CD1c-positive myeloid dendritic cell (primary cell): ENCODE results near the gene NCEH1.

ENCODE experiments used
- DNase-seq: peaks from one replicate; pipeline ENCODE4 v3.0.0-alpha.2; 2016; ENCODE audit errors: extremely low spot score

Gene NCEH1

DNA sequence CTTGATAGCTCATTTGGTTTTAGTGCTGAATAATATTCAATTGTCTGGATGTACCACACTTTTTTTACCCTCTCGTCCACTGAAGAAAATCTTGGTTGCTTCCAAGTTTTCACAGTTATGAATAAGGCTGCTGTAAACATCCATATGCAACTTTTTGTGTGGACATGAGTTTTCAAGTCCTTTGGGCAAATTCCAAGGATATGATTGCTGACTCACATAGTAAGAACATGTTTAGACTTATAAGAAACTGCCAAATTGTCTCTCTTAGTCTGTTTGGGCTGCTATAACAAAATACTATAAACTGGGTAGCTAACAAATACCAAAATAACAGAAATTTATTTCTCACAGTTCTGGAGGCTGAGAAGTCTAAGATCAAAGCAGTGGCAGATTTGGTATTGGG, 128.2 kb downstream of the NCEH1 start:
- no peak for DNase-seq

GRCh38 chr3:172581757-172582166, 129.1 kb downstream of the NCEH1 start:
- DNase-seq, result no peak

GRCh38 chr3:172580680-172581401, 130.0 kb downstream of the NCEH1 start:
- DNase-seq, result peak; percentile 58
